Right lobe of liver (tissue), 6 donors: ENCODE data around the gene NPHP3. TPM values are rescaled to one million over a fixed set of nuclear protein-coding genes. Genes with fewer than 3 reads are reported as not detected.

Source experiments
- ATAC-seq, 4 donors: fragments of 200-7000 bp; cut with Tn5 transposase; one replicate each; pipeline ENCODE4 v1.9.1; 2020; ENCODE audit warnings: mild to moderate bottlenecking in 4 of 4, moderate library complexity in 4 of 4
- DNase-seq, 3 donors: peaks; one replicate each; pipeline ENCODE4 v3.0.0-alpha.2; 2020
- H3K27ac ChIP-seq, 3 donors: fragments of 200-600 bp; one replicate each; pipeline ENCODE4 v1.8.0; 2022
- H3K27me3 ChIP-seq, 2 donors: fragments of 200-600 bp; one replicate each; pipeline ENCODE4 v1.8.0; 2022
- H3K36me3 ChIP-seq, 4 donors: fragments of 200-600 bp; sonication (generic) in 1 of 4; one replicate each; pipeline versions ENCODE4 v1.5.1 to v1.8.0; 2017 to 2022; ENCODE audit warnings: control low read depth in 1 of 4
- H3K4me1 ChIP-seq, 4 donors: fragments of 200-600 bp; sonication (generic) in 1 of 4; one replicate each; pipeline versions ENCODE4 v1.5.1 to v1.8.0; 2017 to 2022; ENCODE audit warnings: control low read depth in 1 of 4
- H3K4me3 ChIP-seq, 3 donors: fragments of 200-600 bp; one replicate each; pipeline ENCODE4 v1.8.0; 2022
- H3K9me3 ChIP-seq, 4 donors: fragments of 200-600 bp; sonication (generic) in 1 of 4; one replicate each; pipeline versions ENCODE4 v1.5.1 to v1.8.0; 2017 to 2022; ENCODE audit warnings: control low read depth in 1 of 4
- POLR2A ChIP-seq: fragments of 450-650 bp; IDR thresholded peaks from one replicate; pipeline ENCODE4 v1.6.1; 2017; ENCODE audit warnings: antibody characterized with exemption, mild to moderate bottlenecking
- WGBS: methylation state at CpG from one replicate; pipeline ENCODE4 v1.1.6; 2018; ENCODE audit warnings: low coverage, low lambda C conversion rate; ENCODE audit not compliant: insufficient coverage; ENCODE audit errors: missing lambda C conversion rate; 5-methylcytosine and 5-hydroxymethylcytosine counted together
- intact Hi-C, 2 donors: fragments of 100-400 bp; cut with DNase I; formaldehyde crosslinking; loops; one replicate each; pipeline versions ENCODE4 v1.11.2 to v1.14.1; 2022
- total RNA-seq, 6 experiments: library from RNA; depleted of rRNA in 2 of 6; stranded (reverse); fragments of >200 nt in 2 of 6; fragmentation: NEBNext Ultra II Directional in 3 of 6; extraction: Animal tissue kit (Norgen Biotek cat#: 25700) in 3 of 6; gene quantifications; one replicate each; pipeline versions ENCODE4 v1.1.0 to v1.2.4, GENCODE V29; 2016 to 2023
- TF ChIP-seq, protein P1 (sequence below), 4 donors: fragments of 200-600 bp in 3 of 4; fragments of 450-650 bp in 1 of 4; IDR thresholded peaks; one replicate each; pipeline versions ENCODE4 v1.5.1 to v1.8.0; 2016 to 2022; ENCODE audit warnings: antibody characterized with exemption in 4 of 4, mild to moderate bottlenecking in 2 of 4
- donor health status: DM: no; HTN: yes; CAD: no.
- donor health status: DM: no; HTN: no; CAD: no.
- donor health status: DM: no; HTN: no; CAD: no.
- donor health status: DM: no; HTN: yes; CAD: no.
- donor health status: DM: no; HTN: yes; CAD: no.

NPHP3 gene
- total RNA-seq, 6 experiments from 2014 or later: 6.5 to 11.4 (median 9.3) TPM

DNA sequence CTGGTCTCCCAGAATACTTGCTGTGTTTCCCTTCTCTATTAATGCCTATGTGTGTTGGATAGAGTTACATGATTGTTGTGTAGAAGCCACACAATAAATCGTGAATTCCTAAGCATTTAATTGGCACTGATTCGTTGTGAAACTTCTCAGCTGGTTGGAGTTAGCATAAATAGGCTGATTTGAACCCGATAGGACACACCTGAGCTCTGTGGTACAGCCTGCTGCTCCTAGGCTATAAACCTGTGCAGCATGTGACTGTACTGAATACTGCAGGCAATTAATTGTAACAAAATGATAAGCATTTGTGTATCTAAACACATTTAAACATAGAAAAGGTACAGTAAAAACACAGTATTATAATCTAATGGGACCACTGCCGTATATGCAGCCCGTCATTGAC lies 67.5 kb downstream of the NPHP3 start:
- ATAC-seq: no peak
- H3K27me3 ChIP-seq: no peaks in the 10 kb centered on the region
- no peak overlapping the region for H3K27ac ChIP-seq
- no peaks in the 10 kb centered on the region for H3K9me3 ChIP-seq
- intact Hi-C loops: no loop called here
- H3K36me3 ChIP-seq: no peaks in the 10 kb centered on the region
- peaks cover 0 to 38% (median 19%) of the 10 kb centered on the region in 4 donors for H3K4me1 ChIP-seq
- 71% methylated on average over 5 of the region's 5 CpGs for WGBS
- no peak overlapping the region for H3K4me3 ChIP-seq
- DNase-seq: no peak
- TF ChIP-seq, protein P1, sequence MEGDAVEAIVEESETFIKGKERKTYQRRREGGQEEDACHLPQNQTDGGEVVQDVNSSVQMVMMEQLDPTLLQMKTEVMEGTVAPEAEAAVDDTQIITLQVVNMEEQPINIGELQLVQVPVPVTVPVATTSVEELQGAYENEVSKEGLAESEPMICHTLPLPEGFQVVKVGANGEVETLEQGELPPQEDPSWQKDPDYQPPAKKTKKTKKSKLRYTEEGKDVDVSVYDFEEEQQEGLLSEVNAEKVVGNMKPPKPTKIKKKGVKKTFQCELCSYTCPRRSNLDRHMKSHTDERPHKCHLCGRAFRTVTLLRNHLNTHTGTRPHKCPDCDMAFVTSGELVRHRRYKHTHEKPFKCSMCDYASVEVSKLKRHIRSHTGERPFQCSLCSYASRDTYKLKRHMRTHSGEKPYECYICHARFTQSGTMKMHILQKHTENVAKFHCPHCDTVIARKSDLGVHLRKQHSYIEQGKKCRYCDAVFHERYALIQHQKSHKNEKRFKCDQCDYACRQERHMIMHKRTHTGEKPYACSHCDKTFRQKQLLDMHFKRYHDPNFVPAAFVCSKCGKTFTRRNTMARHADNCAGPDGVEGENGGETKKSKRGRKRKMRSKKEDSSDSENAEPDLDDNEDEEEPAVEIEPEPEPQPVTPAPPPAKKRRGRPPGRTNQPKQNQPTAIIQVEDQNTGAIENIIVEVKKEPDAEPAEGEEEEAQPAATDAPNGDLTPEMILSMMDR (IDR thresholded peaks at IDR 0.05): no peak
- TF ChIP-seq POLR2A: no peak

DNA sequence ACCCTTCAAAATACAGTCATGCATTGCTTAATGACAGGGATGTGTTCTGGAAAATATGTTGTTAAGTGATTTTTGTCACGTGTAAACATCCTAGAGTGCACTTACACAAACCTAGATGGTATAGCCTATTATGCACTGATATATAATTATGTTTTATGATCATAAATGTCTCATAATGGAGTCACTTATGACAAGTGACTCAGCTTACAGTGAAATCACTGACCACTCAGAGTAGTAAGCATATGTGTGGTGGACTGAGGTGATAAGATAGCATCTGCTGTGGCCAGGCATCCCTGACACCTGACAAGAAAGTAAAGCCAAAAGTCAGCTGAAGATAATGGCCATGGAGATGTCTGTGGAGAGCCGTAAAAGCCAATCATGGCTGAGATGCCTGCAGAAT lies 68.0 kb downstream of the NPHP3 start:
- no peak for ATAC-seq
- 82% methylated on average over 1 of the region's 2 CpGs for WGBS
- H3K4me3 ChIP-seq: no peak overlapping the region

DNA sequence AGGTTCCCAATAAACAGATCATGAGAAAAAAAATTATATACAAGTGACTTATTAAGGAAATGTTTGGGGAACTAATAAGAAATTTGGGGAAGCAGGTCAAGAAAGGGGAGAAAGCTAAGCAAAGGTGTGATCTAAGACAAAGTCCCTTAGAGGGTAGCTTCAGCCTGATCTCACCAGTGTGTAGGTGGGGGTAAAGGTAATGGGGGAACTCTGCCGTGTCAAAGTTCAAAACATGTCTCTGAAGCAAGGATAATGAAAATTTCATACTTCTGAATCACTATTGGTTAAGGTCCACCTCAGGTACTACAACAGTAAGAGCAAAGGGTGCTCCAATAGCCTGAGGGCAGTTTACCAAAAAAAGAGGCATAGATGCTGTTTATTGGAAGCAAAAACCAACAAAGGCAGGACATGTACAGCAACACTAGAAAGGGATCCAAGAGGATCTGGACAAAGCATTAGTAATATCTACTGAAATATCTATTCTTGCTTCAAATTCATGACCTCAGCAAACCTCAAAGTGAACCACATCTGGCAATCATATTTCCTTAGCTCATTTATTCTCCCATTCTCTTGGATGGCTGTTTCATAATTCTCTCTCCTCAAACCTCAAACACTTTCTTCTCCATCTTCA lies 69.5 kb downstream of the NPHP3 start:
- intact Hi-C loops: no loop called here
- no peaks in the 10 kb centered on the region for H3K36me3 ChIP-seq
- H3K9me3 ChIP-seq: no peaks in the 10 kb centered on the region
- peaks cover 0 to 36% (median 17%) of the 10 kb centered on the region in 4 donors for H3K4me1 ChIP-seq
- ATAC-seq (peak in 2 of 4 donors; percentile 8 to 77), DNase-seq (no peak)
- 55% methylated on average over 1 of the region's 1 CpG for whole genome bisulfite sequencing
- TF ChIP-seq, protein P1 (IDR thresholded peaks at IDR 0.05): no peak
- no peak for TF ChIP-seq POLR2A
- H3K27ac ChIP-seq: no peak overlapping the region
- no peak overlapping the region for H3K4me3 ChIP-seq
- no peaks in the 10 kb centered on the region for H3K27me3 ChIP-seq

More for the DNA sequence above, 68.0 kb downstream of the NPHP3 start:
- intact Hi-C loops: no loop called here
- no peak for DNase-seq
- Histone ChIP-seq H3K36me3 (no peaks in the 10 kb centered on the region), H3K4me1 (peaks cover 0 to 38% (median 19%) of the 10 kb centered on the region in 4 donors), H3K27me3 (no peaks in the 10 kb centered on the region), H3K27ac (no peak overlapping the region), H3K9me3 (no peaks in the 10 kb centered on the region)
- no peak for TF ChIP-seq POLR2A
- TF ChIP-seq, protein P1 (IDR thresholded peaks at IDR 0.05): no peak

DNA sequence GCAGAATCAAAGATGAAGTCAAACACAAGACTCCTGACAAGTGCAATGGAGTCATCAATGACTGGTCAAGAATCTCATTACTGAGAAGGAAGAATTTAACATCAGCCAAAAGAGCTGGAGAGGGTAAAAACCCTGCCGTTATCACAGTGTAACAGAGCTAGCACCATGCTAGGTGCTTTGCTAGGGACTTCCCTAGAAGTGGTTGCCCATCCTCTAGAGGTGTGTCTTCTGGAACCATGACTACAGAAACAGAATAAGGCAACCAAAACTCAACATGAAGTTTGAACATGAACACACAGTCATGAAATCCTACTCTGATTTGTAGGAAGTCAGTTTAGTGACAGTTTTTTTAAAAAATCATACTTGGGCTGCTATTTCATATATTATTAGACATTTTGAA lies 72.1 kb downstream of the NPHP3 start:
- H3K4me3 ChIP-seq: no peak overlapping the region
- H3K9me3 ChIP-seq: no peaks in the 10 kb centered on the region
- intact Hi-C loops: no loop called here
- no peak overlapping the region for H3K27ac ChIP-seq
- ATAC-seq (no peak), DNase-seq (no peak)
- peaks cover 0 to 19% (median 5%) of the 10 kb centered on the region in 4 donors for H3K4me1 ChIP-seq
- 100% methylated on average over 1 of the region's 1 CpG for WGBS
- no peaks in the 10 kb centered on the region for H3K36me3 ChIP-seq
- TF ChIP-seq, protein P1 (IDR thresholded peaks at IDR 0.05): no peak
- no peak for TF ChIP-seq POLR2A
- H3K27me3 ChIP-seq: no peaks in the 10 kb centered on the region
